ENCODE measurements around the gene AFAP1.

GRCh38 chr4:7786517-7786916, 153.1 kb downstream of the AFAP1 start:
- no peak for TF ChIP-seq CTCF (conservative IDR thresholded peaks at IDR 0.05; ENCODE audit: low read length)
- no peak for TF ChIP-seq EZH2phosphoT487 (IDR thresholded peaks at IDR 0.05; ENCODE audit: borderline replicate concordance)

Measured in Loucy (cell line).